WTC11 (cell line): Measurements from ENCODE around the gene CCDC57. TPM values are rescaled to one million over a fixed set of nuclear protein-coding genes. Genes with fewer than 3 reads are reported as not detected.

Experiments
- ATF1 ChIP-seq: sonication (generic); formaldehyde crosslinking; IDR thresholded peaks from 2 replicates; pipeline ENCODE4 v1.8.1; 2023; ENCODE audit warnings: mild to moderate bottlenecking, moderate library complexity, missing genetic modification reagents
- CBFB ChIP-seq: sonication (generic); formaldehyde crosslinking; IDR thresholded peaks from 2 replicates; pipeline ENCODE4 v1.8.1; 2022; ENCODE audit warnings: mild to moderate bottlenecking, low read depth, missing genetic modification reagents
- FOXK1 ChIP-seq: sonication (generic); formaldehyde crosslinking; IDR thresholded peaks from 2 replicates; pipeline ENCODE4 v1.8.0; 2022; ENCODE audit warnings: mild to moderate bottlenecking, moderate library complexity, missing genetic modification reagents
- GRHL2 ChIP-seq: fragments of 250-450 bp; sonication (Bioruptor Pico); IDR thresholded peaks from 2 replicates; pipeline ENCODE4 v1.8.0; 2022; ENCODE audit warnings: mild to moderate bottlenecking, moderate library complexity; ENCODE audit not compliant: insufficient replicate concordance, severe bottlenecking
- IRF2 ChIP-seq: sonication (generic); formaldehyde crosslinking; IDR thresholded peaks from 2 replicates; pipeline ENCODE4 v1.8.0; 2022; ENCODE audit warnings: low read depth, missing genetic modification reagents, borderline replicate concordance
- JAZF1 ChIP-seq: fragments of 250-450 bp; sonication (Bioruptor Pico); IDR thresholded peaks from 2 replicates; pipeline ENCODE4 v1.9.0; 2021; ENCODE audit warnings: moderate library complexity, mild to moderate bottlenecking, inconsistent platforms
- JUN ChIP-seq: sonication (generic); formaldehyde crosslinking; IDR thresholded peaks from 2 replicates; pipeline ENCODE4 v1.8.0; 2023; ENCODE audit warnings: mild to moderate bottlenecking, missing genetic modification reagents
- MYBL2 ChIP-seq: sonication (generic); formaldehyde crosslinking; IDR thresholded peaks from 2 replicates; pipeline ENCODE4 v1.8.1; 2023; ENCODE audit warnings: mild to moderate bottlenecking, moderate library complexity, missing genetic modification reagents
- NFE2L1 ChIP-seq: sonication (generic); formaldehyde crosslinking; IDR thresholded peaks from 2 replicates; pipeline ENCODE4 v1.8.1; 2023; ENCODE audit warnings: missing genetic modification reagents
- NR1H2 ChIP-seq: sonication (generic); formaldehyde crosslinking; IDR thresholded peaks from 2 replicates; pipeline ENCODE4 v1.9.0; 2021; ENCODE audit warnings: mild to moderate bottlenecking, moderate library complexity, missing genetic modification reagents
- NR2C2 ChIP-seq: sonication (generic); formaldehyde crosslinking; IDR thresholded peaks from 2 replicates; pipeline ENCODE4 v1.8.0; 2022; ENCODE audit warnings: mild to moderate bottlenecking, missing genetic modification reagents
- RORB ChIP-seq: fragments of 250-450 bp; sonication (Bioruptor Pico); IDR thresholded peaks from 2 replicates; pipeline ENCODE4 v1.9.0; 2021; ENCODE audit warnings: mild to moderate bottlenecking
- TCF7 ChIP-seq: sonication (generic); formaldehyde crosslinking; IDR thresholded peaks from 2 replicates; pipeline ENCODE4 v1.8.0; 2022; ENCODE audit warnings: mild to moderate bottlenecking, low read depth, missing genetic modification reagents, moderate library complexity
- ZNF263 ChIP-seq: sonication (generic); formaldehyde crosslinking; IDR thresholded peaks from 2 replicates; pipeline ENCODE4 v1.8.1; 2022; ENCODE audit warnings: low read depth, mild to moderate bottlenecking, moderate library complexity, missing genetic modification reagents
- total RNA-seq: library from RNA; stranded (reverse); gene quantifications from 3 replicates; pipeline ENCODE4 v1.2.3, GENCODE V29; 2021
- TF ChIP-seq, protein P1 (sequence below): sonication (generic); formaldehyde crosslinking; conservative IDR thresholded peaks from 2 replicates; pipeline ENCODE4 v1.8.1; 2023; ENCODE audit warnings: mild to moderate bottlenecking, low read depth, missing genetic modification reagents, moderate library complexity
- TF ChIP-seq, protein P2 (sequence below): fragments of 250-450 bp; sonication (Bioruptor Pico); IDR thresholded peaks from 2 replicates; pipeline ENCODE4 v1.9.0; 2021; ENCODE audit warnings: moderate library complexity, mild to moderate bottlenecking, inconsistent platforms, borderline replicate concordance
- TF ChIP-seq, protein P3 (sequence below): sonication (generic); formaldehyde crosslinking; IDR thresholded peaks from 2 replicates; pipeline ENCODE4 v1.8.1; 2023; ENCODE audit warnings: mild to moderate bottlenecking, moderate library complexity, missing genetic modification reagents
- TF ChIP-seq, protein P4 (sequence below): sonication (generic); formaldehyde crosslinking; conservative IDR thresholded peaks from 2 replicates; pipeline ENCODE4 v1.8.1; 2022; ENCODE audit warnings: mild to moderate bottlenecking, missing genetic modification reagents
- TF ChIP-seq, protein P5 (sequence below): fragments of 250-450 bp; sonication (Bioruptor Pico); IDR thresholded peaks from 2 replicates; pipeline ENCODE4 v2.1.2; 2022; ENCODE audit warnings: mild to moderate bottlenecking, moderate library complexity
- TF ChIP-seq, protein P6 (sequence below): sonication (generic); formaldehyde crosslinking; IDR thresholded peaks from 2 replicates; pipeline ENCODE4 v1.8.1; 2022; ENCODE audit warnings: mild to moderate bottlenecking, missing genetic modification reagents, moderate library complexity, borderline replicate concordance
- TF ChIP-seq, protein P7 (sequence below): fragments of 200-600 bp; IDR thresholded peaks from 2 replicates; pipeline ENCODE4 v1.8.0; 2022; ENCODE audit warnings: antibody characterized with exemption
- TF ChIP-seq, protein P8 (sequence below): sonication (generic); formaldehyde crosslinking; IDR thresholded peaks from 2 replicates; pipeline ENCODE4 v1.8.0; 2022; ENCODE audit warnings: missing genetic modification reagents
- TF ChIP-seq, protein P9 (sequence below): fragments of 250-450 bp; sonication (Bioruptor Pico); IDR thresholded peaks from 2 replicates; pipeline ENCODE4 v1.8.0; 2021; ENCODE audit warnings: mild to moderate bottlenecking

CCDC57 gene
- total RNA-seq, 1 experiment from 2014 or later = 20.0 TPM

DNA sequence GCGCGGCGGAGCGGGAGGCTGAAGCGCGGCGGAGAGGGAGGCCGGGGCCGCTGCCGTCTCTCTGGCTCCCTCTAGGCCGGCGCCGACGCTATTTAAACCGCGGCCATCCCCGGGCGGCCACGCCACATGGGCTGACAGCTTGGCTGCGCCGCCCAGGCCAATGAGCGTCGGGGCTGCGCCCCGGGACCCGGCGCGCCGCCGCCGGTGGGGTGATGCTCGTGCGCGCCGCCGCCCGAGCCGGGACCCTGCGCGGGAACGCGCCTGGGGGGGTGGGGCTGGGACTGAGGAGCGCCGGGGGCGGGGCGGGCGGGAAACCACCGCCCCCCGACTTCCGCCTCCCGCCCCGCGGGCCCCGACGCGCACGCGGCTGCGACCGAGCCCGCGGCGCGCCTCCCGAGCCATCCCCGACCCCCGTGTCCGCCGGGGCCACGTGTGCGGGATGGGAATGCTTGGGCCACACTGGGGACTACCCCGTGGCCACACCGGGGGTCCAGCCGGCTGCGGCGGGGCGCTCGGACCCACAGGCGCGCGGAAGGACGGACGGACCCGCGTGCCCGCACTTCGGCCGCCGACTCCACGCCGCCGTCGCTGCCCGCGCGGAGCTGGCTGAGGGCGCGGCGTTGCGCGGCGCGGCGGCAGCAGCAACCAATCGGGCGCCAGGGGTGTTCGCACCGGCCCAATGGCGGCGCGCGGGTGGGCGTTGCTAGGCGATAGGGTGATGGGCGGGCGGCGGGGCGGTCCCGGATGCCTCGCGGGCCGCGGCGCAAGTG lies 114.3 kb downstream of the CCDC57 start, which contains the start of gene FASN (continued):
- TF ChIP-seq, protein P1, sequence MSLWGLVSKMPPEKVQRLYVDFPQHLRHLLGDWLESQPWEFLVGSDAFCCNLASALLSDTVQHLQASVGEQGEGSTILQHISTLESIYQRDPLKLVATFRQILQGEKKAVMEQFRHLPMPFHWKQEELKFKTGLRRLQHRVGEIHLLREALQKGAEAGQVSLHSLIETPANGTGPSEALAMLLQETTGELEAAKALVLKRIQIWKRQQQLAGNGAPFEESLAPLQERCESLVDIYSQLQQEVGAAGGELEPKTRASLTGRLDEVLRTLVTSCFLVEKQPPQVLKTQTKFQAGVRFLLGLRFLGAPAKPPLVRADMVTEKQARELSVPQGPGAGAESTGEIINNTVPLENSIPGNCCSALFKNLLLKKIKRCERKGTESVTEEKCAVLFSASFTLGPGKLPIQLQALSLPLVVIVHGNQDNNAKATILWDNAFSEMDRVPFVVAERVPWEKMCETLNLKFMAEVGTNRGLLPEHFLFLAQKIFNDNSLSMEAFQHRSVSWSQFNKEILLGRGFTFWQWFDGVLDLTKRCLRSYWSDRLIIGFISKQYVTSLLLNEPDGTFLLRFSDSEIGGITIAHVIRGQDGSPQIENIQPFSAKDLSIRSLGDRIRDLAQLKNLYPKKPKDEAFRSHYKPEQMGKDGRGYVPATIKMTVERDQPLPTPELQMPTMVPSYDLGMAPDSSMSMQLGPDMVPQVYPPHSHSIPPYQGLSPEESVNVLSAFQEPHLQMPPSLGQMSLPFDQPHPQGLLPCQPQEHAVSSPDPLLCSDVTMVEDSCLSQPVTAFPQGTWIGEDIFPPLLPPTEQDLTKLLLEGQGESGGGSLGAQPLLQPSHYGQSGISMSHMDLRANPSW (CRISPR knock-in tag) = no peak
- TF ChIP-seq NFE2L1 (CRISPR knock-in tag) = peak; percentile 74
- peak; percentile 29; the same call in 1 of the 2 replicates for TF ChIP-seq FOXK1 (CRISPR knock-in tag)
- TF ChIP-seq CBFB (CRISPR knock-in tag) = no peak
- TF ChIP-seq MYBL2 (CRISPR knock-in tag) = no peak
- TF ChIP-seq, protein P2, sequence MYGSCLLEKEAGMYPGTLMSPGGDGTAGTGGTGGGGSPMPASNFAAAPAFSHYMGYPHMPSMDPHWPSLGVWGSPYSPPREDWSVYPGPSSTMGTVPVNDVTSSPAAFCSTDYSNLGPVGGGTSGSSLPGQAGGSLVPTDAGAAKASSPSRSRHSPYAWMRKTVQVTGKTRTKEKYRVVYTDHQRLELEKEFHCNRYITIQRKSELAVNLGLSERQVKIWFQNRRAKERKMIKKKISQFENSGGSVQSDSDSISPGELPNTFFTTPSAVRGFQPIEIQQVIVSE = no peak
- TF ChIP-seq, protein P3, sequence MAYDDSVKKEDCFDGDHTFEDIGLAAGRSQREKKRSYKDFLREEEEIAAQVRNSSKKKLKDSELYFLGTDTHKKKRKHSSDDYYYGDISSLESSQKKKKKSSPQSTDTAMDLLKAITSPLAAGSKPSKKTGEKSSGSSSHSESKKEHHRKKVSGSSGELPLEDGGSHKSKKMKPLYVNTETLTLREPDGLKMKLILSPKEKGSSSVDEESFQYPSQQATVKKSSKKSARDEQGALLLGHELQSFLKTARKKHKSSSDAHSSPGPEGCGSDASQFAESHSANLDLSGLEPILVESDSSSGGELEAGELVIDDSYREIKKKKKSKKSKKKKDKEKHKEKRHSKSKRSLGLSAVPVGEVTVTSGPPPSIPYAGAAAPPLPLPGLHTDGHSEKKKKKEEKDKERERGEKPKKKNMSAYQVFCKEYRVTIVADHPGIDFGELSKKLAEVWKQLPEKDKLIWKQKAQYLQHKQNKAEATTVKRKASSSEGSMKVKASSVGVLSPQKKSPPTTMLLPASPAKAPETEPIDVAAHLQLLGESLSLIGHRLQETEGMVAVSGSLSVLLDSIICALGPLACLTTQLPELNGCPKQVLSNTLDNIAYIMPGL = peak; percentile 60; the same call in 1 of the 2 replicates
- TF ChIP-seq, protein P4, sequence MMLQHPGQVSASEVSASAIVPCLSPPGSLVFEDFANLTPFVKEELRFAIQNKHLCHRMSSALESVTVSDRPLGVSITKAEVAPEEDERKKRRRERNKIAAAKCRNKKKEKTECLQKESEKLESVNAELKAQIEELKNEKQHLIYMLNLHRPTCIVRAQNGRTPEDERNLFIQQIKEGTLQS (CRISPR knock-in tag) = no peak
- no peak for TF ChIP-seq RORB (CRISPR knock-in tag)
- TF ChIP-seq TCF7 (CRISPR knock-in tag) = no peak
- TF ChIP-seq, protein P5, sequence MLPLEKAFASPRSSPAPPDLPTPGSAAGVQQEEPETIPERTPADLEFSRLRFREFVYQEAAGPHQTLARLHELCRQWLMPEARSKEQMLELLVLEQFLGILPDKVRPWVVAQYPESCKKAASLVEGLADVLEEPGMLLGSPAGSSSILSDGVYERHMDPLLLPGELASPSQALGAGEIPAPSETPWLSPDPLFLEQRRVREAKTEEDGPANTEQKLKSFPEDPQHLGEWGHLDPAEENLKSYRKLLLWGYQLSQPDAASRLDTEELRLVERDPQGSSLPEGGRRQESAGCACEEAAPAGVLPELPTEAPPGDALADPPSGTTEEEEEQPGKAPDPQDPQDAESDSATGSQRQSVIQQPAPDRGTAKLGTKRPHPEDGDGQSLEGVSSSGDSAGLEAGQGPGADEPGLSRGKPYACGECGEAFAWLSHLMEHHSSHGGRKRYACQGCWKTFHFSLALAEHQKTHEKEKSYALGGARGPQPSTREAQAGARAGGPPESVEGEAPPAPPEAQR (CRISPR knock-in tag) = no peak
- TF ChIP-seq NR1H2 (CRISPR knock-in tag) = no peak
- TF ChIP-seq, protein P6, sequence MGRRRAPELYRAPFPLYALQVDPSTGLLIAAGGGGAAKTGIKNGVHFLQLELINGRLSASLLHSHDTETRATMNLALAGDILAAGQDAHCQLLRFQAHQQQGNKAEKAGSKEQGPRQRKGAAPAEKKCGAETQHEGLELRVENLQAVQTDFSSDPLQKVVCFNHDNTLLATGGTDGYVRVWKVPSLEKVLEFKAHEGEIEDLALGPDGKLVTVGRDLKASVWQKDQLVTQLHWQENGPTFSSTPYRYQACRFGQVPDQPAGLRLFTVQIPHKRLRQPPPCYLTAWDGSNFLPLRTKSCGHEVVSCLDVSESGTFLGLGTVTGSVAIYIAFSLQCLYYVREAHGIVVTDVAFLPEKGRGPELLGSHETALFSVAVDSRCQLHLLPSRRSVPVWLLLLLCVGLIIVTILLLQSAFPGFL (CRISPR knock-in tag) = no peak
- TF ChIP-seq GRHL2 (CRISPR knock-in tag) = no peak
- no peak; the same call in 1 of the 2 replicates for TF ChIP-seq ATF1
- TF ChIP-seq, protein P7, sequence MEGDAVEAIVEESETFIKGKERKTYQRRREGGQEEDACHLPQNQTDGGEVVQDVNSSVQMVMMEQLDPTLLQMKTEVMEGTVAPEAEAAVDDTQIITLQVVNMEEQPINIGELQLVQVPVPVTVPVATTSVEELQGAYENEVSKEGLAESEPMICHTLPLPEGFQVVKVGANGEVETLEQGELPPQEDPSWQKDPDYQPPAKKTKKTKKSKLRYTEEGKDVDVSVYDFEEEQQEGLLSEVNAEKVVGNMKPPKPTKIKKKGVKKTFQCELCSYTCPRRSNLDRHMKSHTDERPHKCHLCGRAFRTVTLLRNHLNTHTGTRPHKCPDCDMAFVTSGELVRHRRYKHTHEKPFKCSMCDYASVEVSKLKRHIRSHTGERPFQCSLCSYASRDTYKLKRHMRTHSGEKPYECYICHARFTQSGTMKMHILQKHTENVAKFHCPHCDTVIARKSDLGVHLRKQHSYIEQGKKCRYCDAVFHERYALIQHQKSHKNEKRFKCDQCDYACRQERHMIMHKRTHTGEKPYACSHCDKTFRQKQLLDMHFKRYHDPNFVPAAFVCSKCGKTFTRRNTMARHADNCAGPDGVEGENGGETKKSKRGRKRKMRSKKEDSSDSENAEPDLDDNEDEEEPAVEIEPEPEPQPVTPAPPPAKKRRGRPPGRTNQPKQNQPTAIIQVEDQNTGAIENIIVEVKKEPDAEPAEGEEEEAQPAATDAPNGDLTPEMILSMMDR = no peak
- TF ChIP-seq, protein P8, sequence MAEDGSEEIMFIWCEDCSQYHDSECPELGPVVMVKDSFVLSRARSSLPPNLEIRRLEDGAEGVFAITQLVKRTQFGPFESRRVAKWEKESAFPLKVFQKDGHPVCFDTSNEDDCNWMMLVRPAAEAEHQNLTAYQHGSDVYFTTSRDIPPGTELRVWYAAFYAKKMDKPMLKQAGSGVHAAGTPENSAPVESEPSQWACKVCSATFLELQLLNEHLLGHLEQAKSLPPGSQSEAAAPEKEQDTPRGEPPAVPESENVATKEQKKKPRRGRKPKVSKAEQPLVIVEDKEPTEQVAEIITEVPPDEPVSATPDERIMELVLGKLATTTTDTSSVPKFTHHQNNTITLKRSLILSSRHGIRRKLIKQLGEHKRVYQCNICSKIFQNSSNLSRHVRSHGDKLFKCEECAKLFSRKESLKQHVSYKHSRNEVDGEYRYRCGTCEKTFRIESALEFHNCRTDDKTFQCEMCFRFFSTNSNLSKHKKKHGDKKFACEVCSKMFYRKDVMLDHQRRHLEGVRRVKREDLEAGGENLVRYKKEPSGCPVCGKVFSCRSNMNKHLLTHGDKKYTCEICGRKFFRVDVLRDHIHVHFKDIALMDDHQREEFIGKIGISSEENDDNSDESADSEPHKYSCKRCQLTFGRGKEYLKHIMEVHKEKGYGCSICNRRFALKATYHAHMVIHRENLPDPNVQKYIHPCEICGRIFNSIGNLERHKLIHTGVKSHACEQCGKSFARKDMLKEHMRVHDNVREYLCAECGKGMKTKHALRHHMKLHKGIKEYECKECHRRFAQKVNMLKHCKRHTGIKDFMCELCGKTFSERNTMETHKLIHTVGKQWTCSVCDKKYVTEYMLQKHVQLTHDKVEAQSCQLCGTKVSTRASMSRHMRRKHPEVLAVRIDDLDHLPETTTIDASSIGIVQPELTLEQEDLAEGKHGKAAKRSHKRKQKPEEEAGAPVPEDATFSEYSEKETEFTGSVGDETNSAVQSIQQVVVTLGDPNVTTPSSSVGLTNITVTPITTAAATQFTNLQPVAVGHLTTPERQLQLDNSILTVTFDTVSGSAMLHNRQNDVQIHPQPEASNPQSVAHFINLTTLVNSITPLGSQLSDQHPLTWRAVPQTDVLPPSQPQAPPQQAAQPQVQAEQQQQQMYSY (CRISPR knock-in tag) = no peak
- no peak for TF ChIP-seq ZNF263
- TF ChIP-seq JAZF1 (CRISPR knock-in tag) = no peak
- TF ChIP-seq, protein P9, sequence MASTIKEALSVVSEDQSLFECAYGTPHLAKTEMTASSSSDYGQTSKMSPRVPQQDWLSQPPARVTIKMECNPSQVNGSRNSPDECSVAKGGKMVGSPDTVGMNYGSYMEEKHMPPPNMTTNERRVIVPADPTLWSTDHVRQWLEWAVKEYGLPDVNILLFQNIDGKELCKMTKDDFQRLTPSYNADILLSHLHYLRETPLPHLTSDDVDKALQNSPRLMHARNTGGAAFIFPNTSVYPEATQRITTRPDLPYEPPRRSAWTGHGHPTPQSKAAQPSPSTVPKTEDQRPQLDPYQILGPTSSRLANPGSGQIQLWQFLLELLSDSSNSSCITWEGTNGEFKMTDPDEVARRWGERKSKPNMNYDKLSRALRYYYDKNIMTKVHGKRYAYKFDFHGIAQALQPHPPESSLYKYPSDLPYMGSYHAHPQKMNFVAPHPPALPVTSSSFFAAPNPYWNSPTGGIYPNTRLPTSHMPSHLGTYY = no peak
- no peak for TF ChIP-seq JUN (CRISPR knock-in tag)
- no peak for TF ChIP-seq IRF2 (CRISPR knock-in tag)
- no peak for TF ChIP-seq NR2C2 (CRISPR knock-in tag)
